GM18909 (cell line): ENCODE measurements around the gene LRCH1.

Experiments
- ATAC-seq: cut with Tn5 transposase; IDR thresholded peaks from one replicate; pipeline ENCODE4 v1.9.1; 2021; ENCODE audit warnings: mild to moderate bottlenecking; ENCODE audit not compliant: unreplicated experiment, poor library complexity

LRCH1 gene

DNA sequence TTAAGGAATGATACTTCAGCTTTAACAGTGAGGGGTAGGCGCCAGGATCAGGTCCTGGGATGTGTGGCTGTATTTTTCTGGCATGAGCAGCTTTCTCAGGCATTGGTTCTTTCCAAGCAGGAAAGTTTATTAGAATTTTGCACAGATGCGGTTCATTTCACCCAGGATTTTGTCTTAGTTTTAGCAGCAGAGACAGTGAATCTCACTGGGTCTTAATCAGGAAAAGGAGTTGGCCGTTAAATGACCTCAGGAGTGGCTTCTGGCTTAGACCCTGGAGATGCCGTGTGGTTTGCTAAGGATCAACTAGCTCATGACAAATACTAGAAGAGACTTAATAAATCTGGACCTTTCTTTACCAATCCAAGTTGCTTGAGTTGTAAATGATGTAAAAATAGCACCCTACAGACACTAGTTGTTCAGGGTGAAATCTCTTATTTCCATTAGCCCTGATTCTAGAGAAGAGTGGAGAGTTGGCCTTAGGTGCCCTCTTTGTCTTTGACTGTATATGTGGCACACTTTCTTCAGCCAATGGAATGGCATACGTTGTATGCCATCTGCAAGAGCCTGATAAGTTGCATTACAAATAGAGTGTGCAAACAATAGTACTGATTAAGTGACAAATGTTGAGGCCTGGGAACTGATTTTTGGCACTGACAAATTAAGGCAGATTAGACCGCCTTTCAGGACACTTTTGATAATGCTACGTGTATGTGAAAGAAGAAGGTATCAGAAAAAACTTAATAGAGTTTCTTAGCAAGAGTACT is 34.0 kb downstream of the LRCH1 start:
- no peak for ATAC-seq

GRCh38 chr13:46587807-46588418 is 34.9 kb downstream of the LRCH1 start:
- ATAC-seq = peak; percentile 69

DNA sequence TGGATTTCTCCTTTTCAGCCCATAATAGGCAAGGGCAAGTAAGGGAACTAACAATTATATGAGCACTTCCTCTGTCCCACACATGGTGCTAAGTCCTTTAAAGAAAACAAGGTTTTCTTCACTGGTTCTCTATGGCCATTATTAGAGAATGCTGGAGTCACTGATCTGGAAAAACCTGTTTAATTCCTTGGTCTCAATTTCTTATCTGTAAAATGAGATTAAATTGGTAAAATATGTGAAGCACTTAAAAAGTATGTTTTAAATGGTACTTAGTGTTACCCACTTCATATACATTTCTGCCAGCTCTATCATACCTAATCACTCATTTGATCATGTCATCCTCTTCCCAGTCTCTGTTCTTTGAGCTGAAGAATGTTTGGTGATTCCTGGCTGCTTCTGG is 39.4 kb downstream of the LRCH1 start:
- no peak for ATAC-seq

DNA sequence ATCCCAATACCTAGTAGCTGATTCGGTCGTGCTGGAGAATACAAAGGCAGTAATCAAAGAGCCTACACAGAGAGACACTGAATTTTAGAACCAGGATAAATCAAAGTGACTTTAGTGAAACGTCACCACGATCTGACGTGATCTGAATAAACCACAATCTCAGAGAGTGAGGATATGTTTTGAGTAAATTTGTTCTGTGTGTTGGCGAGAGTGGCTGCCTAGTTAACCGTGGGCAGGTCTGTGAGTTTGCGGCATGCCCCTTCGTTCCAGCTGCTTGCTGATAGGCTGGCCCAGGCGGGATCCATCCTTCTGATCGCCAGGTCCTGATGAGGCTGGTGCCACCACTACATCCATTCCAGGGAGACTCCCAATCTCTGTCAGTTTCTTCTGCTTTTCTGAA is 40.4 kb downstream of the LRCH1 start:
- ATAC-seq = peak; percentile 53

DNA sequence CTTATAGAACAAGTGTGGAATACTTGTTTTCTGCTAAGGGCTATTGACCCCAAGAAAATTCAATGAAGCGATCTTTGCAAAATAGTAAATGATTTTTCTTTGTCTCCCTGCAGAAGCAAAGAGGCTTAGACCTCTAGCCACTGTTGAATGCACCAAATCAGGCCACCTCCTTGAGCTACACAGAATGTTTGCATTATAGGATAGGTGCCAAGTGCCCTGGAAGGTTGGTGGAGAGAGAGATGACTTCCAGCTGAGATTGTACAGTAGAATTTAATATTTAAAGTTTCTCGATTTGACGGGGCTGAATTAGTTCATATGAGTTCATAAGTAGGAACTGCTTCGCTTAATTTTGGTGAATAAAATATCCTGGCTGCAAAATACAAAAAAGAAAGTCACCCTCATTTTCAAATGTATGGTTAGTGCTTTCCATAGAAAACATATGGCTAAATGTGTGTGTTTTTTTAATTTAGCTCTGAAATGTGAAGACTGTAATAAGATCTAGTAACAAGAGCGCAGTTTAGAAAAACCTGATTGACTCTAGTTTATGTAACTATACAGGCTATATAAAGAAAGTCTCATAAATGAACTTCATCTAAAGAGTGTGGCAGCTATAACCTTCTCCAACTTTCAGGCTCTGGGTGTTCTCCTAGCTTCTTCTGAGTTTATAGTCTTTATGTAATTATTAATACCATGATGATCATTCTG is 41.6 kb downstream of the LRCH1 start:
- no peak for ATAC-seq

DNA sequence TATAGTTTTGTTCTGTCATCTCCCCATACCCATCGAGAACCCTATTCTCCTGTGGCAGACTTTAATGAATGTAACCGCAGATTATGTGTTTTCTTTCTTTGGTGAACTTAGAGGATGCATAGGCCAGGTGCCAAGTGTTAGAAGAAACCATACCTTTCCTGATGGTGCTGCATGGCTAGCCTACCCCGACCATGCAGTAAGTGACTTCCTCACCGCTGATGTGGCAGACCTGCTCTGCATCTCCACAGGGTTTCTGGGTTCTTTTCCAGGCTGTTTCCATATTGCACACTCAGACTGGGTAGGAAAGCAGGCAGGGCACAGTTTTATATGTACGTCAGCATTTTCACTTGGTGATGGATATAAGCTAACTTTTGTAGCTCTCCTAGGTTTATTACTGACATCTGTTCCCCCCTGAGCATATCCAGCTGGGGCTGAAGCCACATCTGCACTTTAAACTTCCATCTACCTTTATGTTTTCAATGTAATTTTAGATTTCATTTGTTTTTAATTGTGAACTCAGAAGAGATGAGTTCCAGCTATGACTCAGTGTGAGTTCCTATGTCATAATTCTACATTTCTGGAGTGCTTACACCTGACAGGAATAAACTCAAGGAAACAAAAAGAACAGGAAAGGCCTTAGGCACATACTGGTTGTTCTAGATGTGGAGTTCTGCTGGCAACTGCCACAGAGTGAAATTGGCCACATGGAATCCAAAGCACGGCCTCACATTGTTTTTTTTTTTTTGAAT is 42.3 kb downstream of the LRCH1 start:
- ATAC-seq = peak; percentile 46

GRCh38 chr13:46595885-46596275 is 42.9 kb downstream of the LRCH1 start:
- ATAC-seq = no peak

GRCh38 chr13:46596466-46596865 is 43.5 kb downstream of the LRCH1 start:
- ATAC-seq = no peak

GRCh38 chr13:46598140-46598819 is 45.3 kb downstream of the LRCH1 start:
- peak; percentile 46 for ATAC-seq

- ATAC-seq = peak; percentile 47
Observed at GRCh38 chr13:46598820-46599180, 45.8 kb downstream of the LRCH1 start.

DNA sequence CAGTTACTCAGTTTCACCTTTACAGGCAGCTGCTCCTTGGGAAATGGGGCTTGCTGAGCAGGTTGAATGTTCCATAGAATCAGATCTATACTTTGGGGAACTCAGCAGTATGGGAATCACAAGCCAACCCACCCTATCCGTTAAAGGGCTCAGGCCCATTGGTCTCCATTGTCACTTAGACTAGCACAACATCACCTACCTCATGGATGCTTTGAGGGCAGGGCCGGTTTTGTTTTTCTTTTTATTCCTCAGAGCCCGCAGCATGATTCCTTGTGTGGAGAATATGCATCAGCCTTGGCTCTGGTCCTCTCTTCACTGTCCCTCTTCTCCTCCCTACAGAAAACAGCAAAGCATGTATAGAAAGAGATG is 48.0 kb downstream of the LRCH1 start:
- no peak for ATAC-seq

DNA sequence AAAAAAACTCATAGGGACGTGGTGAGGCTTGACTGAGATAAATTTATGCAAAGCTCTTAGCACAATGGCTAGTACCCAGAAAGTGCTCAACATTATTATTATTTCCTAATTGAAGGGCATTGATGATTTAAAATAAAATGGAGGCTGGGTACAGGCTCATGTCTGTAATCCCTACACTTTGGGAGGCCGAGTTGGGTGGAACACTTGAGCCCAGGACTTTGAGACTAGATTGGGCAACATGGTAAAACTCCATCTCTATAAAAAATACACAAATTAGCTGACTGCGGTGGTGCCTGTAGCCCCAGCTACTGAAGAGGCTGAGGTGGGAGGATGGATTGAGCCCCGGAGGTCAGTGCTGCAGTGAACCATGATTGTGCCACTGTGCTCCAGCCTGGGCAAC is 49.6 kb downstream of the LRCH1 start:
- ATAC-seq = no peak

GRCh38 chr13:46603165-46603603 is 50.2 kb downstream of the LRCH1 start:
- ATAC-seq = no peak

- ATAC-seq = no peak
Observed at GRCh38 chr13:46604226-46604990, 51.4 kb downstream of the LRCH1 start.

DNA sequence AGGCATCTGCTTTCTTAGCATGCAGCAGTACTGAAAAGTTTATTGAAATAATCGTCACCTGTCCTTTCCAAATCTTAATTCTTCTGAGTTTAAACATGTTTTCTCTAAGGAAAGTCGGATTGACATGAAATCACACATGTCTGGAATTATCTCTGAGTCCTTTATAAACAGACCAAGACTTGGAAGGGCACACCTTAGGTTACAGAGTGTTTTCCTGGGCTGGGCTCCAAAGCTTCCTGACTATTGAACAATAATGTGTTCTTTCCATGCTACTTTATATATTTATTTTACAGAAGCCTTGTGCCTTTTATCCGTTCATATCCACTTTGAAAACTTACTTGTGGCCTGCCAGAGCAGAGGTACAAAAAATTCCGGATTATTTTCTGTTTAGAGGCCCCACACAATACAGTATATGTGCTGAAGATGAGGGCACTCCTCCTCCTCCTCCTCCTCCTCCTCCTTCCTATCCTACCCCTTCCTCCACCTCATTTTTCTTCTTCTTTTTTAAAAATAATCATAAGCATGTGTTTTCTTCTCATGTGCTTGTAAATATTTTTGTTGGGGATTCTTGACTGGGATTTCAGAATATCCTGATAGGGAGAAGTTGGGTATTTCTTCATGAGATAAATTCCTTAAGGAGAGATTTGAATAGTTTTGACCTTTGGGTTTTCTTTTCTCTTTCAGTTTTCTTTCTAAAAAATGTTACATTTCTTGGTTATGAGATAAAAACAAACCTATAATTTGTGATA is 52.3 kb downstream of the LRCH1 start:
- no peak for ATAC-seq

DNA sequence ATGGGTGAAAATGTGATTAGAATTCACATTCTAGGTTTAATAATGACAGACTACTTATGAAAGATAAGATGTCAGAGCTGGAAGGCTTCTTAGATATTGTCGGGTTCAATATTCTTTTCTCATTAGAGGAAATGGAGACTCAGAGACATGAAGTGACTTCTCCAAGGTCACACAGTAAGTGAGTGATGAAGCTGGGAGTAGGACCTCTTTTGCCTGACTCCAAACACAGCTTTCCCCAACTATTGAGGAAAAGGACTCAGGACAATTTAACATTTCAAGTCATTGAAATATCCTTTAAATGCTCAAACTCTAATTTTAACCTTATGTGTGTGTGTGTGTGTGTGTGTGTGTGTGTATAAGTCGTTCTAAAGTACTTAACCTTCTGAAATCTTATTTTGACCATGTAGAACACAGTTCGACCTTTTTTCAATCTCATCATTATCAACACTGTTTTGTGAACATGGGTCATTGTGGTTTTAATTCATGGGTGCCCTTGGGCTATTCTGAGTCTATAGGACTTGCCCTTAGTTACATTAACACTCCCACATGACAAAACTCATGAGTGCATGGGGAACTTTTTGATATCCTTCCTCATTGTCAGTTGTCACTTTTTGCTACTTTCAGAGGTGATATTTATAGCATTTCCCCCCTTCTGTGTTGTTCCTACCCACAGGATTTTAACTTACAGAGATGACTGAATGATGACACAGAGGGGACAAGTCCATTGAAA is 53.0 kb downstream of the LRCH1 start:
- peak; percentile 42 for ATAC-seq

- ATAC-seq = no peak
Observed at GRCh38 chr13:46606970-46607369, 54.0 kb downstream of the LRCH1 start.
